DND-41 (cell line): ENCODE data around the gene FKBP8.
"Not testable (repeated sequence)": the region's sequence is repeated elsewhere in the genome, so short reads cannot be mapped to it uniquely, and the experiment has no call there.

Source experiments
- ATAC-seq: fragments of 200-7000 bp; cut with Tn5 transposase; 3 replicates; pipeline ENCODE4 v1.9.1; 2021; ENCODE audit warnings: low read depth; ENCODE audit not compliant: insufficient read depth
- DNase-seq: peaks from one replicate; pipeline ENCODE4 v3.0.0-alpha.2; 2020
- H2AFZ ChIP-seq: 2 replicates; pipeline ENCODE4 v1.6.0; 2012; ENCODE audit warnings: low read depth, low read length
- H3K27ac ChIP-seq: 2 replicates; pipeline ENCODE4 v1.5.1; 2012; ENCODE audit warnings: low read length, inconsistent platforms
- H3K27me3 ChIP-seq: fragments of 200-600 bp; sonication (generic); 2 replicates; pipeline ENCODE4 v1.6.0; 2012; ENCODE audit warnings: low read length, mild to moderate bottlenecking, inconsistent platforms; ENCODE audit not compliant: insufficient read depth, poor library complexity
- H3K36me3 ChIP-seq: 2 replicates; pipeline ENCODE4 v1.5.1; 2012; ENCODE audit warnings: low read length, inconsistent platforms; ENCODE audit not compliant: insufficient read depth
- H3K4me1 ChIP-seq: 2 replicates; pipeline ENCODE4 v1.5.1; 2012; ENCODE audit warnings: mild to moderate bottlenecking, low read length; ENCODE audit not compliant: insufficient read depth
- H3K4me2 ChIP-seq: 2 replicates; pipeline ENCODE4 v1.6.0; 2012; ENCODE audit warnings: mild to moderate bottlenecking, moderate library complexity, low read length, inconsistent platforms; ENCODE audit not compliant: insufficient read depth
- H3K4me3 ChIP-seq, 2 experiments: fragments of 200-600 bp in 1 of 2; shearing (Covaris generic) in 1 of 2; 2 replicates each; pipeline ENCODE4 v1.5.1; 2012 to 2016; ENCODE audit warnings: inconsistent platforms in 2 of 2, low read length in 2 of 2, mild to moderate bottlenecking in 2 of 2, low read depth in 1 of 2, moderate library complexity in 1 of 2
- H3K79me2 ChIP-seq: 2 replicates; pipeline ENCODE4 v1.6.0; 2012; ENCODE audit warnings: low read length, inconsistent platforms; ENCODE audit not compliant: insufficient read depth
- H3K9ac ChIP-seq: 2 replicates; pipeline ENCODE4 v1.6.0; 2012; ENCODE audit warnings: low read depth, mild to moderate bottlenecking, inconsistent platforms, low read length, moderate library complexity
- H3K9me3 ChIP-seq: 2 replicates; pipeline ENCODE4 v1.5.1; 2012; ENCODE audit warnings: low read length, moderate library complexity, mild to moderate bottlenecking, inconsistent platforms; ENCODE audit not compliant: insufficient read depth, severe bottlenecking
- H4K20me1 ChIP-seq: 2 replicates; pipeline ENCODE4 v1.6.0; 2012; ENCODE audit warnings: low read length; ENCODE audit not compliant: insufficient read depth
- EZH2 ChIP-seq: IDR thresholded peaks from 3 replicates; pipeline ENCODE4 v1.6.1; 2012; ENCODE audit warnings: borderline replicate concordance, low read depth, mild to moderate bottlenecking, moderate library complexity, low read length, inconsistent platforms; ENCODE audit not compliant: severe bottlenecking
- TF ChIP-seq, protein P1 (sequence below): IDR thresholded peaks from 2 replicates; pipeline ENCODE4 v1.5.1; 2012; ENCODE audit warnings: borderline replicate concordance, low read length, moderate library complexity, mild to moderate bottlenecking; ENCODE audit not compliant: poor library complexity, severe bottlenecking; ENCODE audit errors: extremely low read depth

The FKBP8 gene

DNA sequence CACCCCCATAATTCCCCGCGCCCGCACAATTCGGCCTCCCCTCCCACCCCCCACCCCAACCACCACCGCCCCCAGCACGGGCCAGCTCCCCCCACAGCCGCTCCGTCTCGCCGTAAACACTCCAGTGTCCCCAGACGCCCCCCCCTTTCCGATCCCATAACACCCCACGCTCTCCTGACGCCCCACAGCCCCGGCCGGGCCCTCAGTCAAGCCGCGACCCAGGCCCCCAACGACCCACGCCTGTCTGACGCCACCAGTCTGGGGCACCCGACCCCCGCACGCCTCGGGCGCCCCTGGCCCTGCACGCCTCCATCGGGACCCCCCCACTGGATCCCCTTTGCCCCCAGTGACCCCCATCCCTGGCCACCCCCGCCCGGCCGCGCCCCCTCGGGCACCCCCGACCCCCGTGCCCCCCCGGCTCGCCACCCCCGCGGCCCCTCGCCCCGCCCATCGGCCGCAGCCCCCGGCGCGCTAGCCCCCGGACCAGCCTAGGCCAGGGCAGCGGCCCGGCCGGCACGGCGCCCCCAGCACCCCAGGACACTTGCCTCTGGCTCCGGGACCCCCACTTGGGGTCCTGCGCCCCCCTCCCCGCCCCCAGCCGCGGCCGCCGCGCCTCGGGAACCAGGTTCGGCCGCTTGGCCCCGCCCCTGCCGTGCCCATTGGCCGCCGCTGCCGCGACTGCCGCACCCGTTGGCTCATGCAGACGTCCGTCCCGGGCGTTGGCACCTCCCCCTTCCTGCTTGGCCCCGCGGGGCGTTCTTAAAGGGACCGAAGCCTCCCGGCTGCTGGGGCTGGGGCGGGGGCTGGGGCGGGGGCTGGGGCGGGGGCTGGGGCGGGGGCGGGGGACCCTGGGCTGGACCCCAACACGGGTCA lies at the start of gene FKBP8:
TSS of gene FKBP8 (minus strand) at position 633 of the 873 bp plus-strand sequence. CDS start 1,603 bp downstream, outside the sequence.
- TF ChIP-seq, protein P1, sequence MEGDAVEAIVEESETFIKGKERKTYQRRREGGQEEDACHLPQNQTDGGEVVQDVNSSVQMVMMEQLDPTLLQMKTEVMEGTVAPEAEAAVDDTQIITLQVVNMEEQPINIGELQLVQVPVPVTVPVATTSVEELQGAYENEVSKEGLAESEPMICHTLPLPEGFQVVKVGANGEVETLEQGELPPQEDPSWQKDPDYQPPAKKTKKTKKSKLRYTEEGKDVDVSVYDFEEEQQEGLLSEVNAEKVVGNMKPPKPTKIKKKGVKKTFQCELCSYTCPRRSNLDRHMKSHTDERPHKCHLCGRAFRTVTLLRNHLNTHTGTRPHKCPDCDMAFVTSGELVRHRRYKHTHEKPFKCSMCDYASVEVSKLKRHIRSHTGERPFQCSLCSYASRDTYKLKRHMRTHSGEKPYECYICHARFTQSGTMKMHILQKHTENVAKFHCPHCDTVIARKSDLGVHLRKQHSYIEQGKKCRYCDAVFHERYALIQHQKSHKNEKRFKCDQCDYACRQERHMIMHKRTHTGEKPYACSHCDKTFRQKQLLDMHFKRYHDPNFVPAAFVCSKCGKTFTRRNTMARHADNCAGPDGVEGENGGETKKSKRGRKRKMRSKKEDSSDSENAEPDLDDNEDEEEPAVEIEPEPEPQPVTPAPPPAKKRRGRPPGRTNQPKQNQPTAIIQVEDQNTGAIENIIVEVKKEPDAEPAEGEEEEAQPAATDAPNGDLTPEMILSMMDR: no peak
- TF ChIP-seq EZH2: no peak
- peaks cover 24% of the 10 kb centered on the region for H3K4me1 ChIP-seq
- peak within 1 kb of the TSS; percentile 99 for H2AFZ ChIP-seq
- peaks cover 19% of the 10 kb centered on the region for H3K79me2 ChIP-seq
- peak within 1 kb of the TSS; percentile 41 to 83; a peak in 3 of 4 replicates for H3K4me3 ChIP-seq
- no peaks in the 10 kb centered on the region for H3K27me3 ChIP-seq
- H3K9me3 ChIP-seq: no peaks in the 10 kb centered on the region
- peak within 1 kb of the TSS; percentile 63 for H3K9ac ChIP-seq
- DNase-seq (peak; percentile 95), ATAC-seq (peak; percentile 99)
- peak within 1 kb of the TSS; percentile 96 for H3K4me2 ChIP-seq
- H3K36me3 ChIP-seq: peaks cover 33% of the 10 kb centered on the region
- peak within 1 kb of the TSS; percentile 86 for H3K27ac ChIP-seq
- H4K20me1 ChIP-seq: no peaks in the 10 kb centered on the region

DNA sequence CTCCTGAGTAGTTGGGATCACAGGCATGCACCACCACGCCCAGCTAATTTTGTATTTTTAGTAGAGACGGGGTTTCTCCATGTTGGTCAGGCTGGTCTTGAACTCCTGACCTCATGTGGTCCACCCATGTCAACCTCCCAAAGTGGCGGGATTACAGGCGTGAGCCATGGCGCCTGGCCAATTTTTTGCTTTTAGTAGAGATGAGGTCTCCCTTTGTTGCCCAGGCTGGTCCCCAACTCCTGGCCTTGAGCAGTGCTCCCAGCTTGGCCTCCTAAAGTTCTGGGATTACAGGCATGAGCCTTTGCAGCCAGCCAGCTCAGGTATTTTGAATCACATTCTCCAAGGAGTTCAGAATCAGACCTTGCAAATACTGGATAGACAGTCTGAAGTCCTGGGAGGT lies 49.4 kb upstream of the FKBP8 start:
- not testable (repeated sequence) for H3K9me3 ChIP-seq, H3K27me3 ChIP-seq, H3K9ac ChIP-seq, H2AFZ ChIP-seq, H3K36me3 ChIP-seq, ATAC-seq, H3K4me3 ChIP-seq, H3K27ac ChIP-seq, H3K4me2 ChIP-seq, H4K20me1 ChIP-seq, DNase-seq
- Histone ChIP-seq H3K79me2 (peaks cover 14% of the 10 kb centered on the region), H3K4me1 (peaks cover 45% of the 10 kb centered on the region)

DNA sequence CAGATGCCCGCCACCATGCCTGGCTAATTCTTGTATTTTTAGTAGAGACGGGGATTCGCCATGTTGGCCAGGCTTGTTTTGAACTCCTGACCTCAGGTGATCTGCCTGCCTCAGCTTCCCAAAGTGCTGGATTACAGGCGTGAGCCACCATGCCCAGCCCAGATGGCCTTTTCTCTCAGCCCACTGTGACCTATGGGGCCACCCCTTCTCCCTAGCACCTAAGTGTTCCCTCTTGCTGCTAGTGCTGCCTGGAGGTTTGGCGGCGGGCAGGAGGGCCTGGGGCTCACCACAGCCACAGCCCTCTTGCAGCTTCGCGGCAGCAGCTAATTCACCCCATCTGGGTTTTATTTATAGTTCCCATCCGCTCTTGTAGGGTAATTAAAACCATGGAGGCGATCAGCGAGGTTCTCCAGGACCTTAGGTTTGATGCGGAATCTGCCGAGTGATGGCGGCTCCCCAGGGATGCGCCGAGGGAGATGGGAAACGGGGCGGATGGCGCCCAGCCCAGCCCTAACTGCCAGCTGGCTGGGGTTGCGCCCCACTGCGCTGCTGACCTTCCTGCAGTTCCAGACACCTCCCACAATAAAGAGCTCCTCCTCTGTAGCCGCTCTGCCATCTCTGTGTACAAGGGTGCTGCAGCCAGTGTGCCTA lies 48.5 kb upstream of the FKBP8 start:
- ATAC-seq (no peak), DNase-seq (no peak)
- H3K36me3 ChIP-seq: peaks cover 8% of the 10 kb centered on the region
- peaks cover 14% of the 10 kb centered on the region for H3K79me2 ChIP-seq
- H3K4me1 ChIP-seq: peaks cover 52% of the 10 kb centered on the region
- peaks cover 7% of the 10 kb centered on the region for H4K20me1 ChIP-seq
- no peak overlapping the region for H3K4me3 ChIP-seq
- H3K9ac ChIP-seq: no peak overlapping the region; the same call in 1 of the 2 replicates
- no peaks in the 10 kb centered on the region for H3K9me3 ChIP-seq
- no peak for TF ChIP-seq EZH2
- TF ChIP-seq, protein P1: no peak
- no peak overlapping the region for H3K4me2 ChIP-seq
- no peak overlapping the region for H3K27ac ChIP-seq
- no peak overlapping the region for H2AFZ ChIP-seq
- H3K27me3 ChIP-seq: no peaks in the 10 kb centered on the region
